Breast epithelium (tissue), 3 donors: ENCODE measurements around the gene FBXW8.

Experiments used
- CTCF ChIP-seq, 3 donors: fragments of 450-650 bp; IDR thresholded peaks; one replicate each; pipeline ENCODE4 v1.5.1; 2016 to 2017; ENCODE audit warnings: antibody characterized with exemption in 3 of 3, mild to moderate bottlenecking in 3 of 3, moderate library complexity in 3 of 3
- POLR2AphosphoS5 ChIP-seq, 3 donors: sonication (generic); formaldehyde crosslinking; IDR thresholded peaks; one replicate each; pipeline ENCODE4 v1.6.1; 2017; ENCODE audit warnings: antibody characterized with exemption in 3 of 3

GRCh38 chr12:116926283-116927243, 15.8 kb downstream of the FBXW8 start:
- TF ChIP-seq CTCF (IDR thresholded peaks at IDR 0.05) = no peak
- TF ChIP-seq POLR2AphosphoS5 (IDR thresholded peaks at IDR 0.05) = no peak
